Fibroblast of lung (primary cell): ENCODE data around the gene RNASE7. TPM values are rescaled to one million over a fixed set of nuclear protein-coding genes. Genes with fewer than 3 reads are reported as not detected.

Experiments used
- DNase-seq, 2 donors: peaks; one replicate each; pipeline versions ENCODE4 v3.0.0 to v3.0.0-alpha.2; 2010; ENCODE audit warnings: low read depth in 2 of 2
- H2AFZ ChIP-seq: 2 replicates; pipeline ENCODE4 v1.5.1; 2012; ENCODE audit warnings: low read length, control low read depth, inconsistent platforms
- H3K27ac ChIP-seq: 2 replicates; pipeline ENCODE4 v1.5.1; 2011; ENCODE audit warnings: low read length, control low read depth; ENCODE audit not compliant: insufficient read depth
- H3K27me3 ChIP-seq: 2 replicates; pipeline ENCODE4 v1.5.1; 2011; ENCODE audit warnings: mild to moderate bottlenecking, low read length; ENCODE audit not compliant: control insufficient read depth, insufficient read depth
- H3K36me3 ChIP-seq: 2 replicates; pipeline ENCODE4 v1.5.1; 2011; ENCODE audit warnings: low read length; ENCODE audit not compliant: control insufficient read depth, insufficient read depth
- H3K4me1 ChIP-seq: 2 replicates; pipeline ENCODE4 v1.5.1; 2011; ENCODE audit warnings: low read length; ENCODE audit not compliant: control insufficient read depth, insufficient read depth; ENCODE audit errors: extremely low read depth
- H3K4me2 ChIP-seq: 2 replicates; pipeline ENCODE4 v1.5.1; 2011; ENCODE audit warnings: low read length, control low read depth; ENCODE audit not compliant: insufficient read depth; ENCODE audit errors: extremely low read depth
- H3K4me3 ChIP-seq, 4 experiments: fragments of 200-600 bp in 1 of 4; sonication (generic) in 1 of 4; replicated peaks in 1 of 4; 2 replicates each; pipeline ENCODE4 v1.5.1; 2011 to 2016; ENCODE audit warnings: low read length in 4 of 4, low read depth in 3 of 4, mild to moderate bottlenecking in 3 of 4, control low read depth in 2 of 4, inconsistent platforms in 1 of 4, mixed read lengths in 1 of 4; ENCODE audit not compliant: insufficient read depth in 1 of 4; ENCODE audit errors: control extremely low read depth in 1 of 4
- H3K79me2 ChIP-seq: 2 replicates; pipeline ENCODE4 v1.5.1; 2012; ENCODE audit warnings: mild to moderate bottlenecking, low read length, inconsistent platforms; ENCODE audit not compliant: control insufficient read depth, insufficient read depth
- H3K9ac ChIP-seq: 2 replicates; pipeline ENCODE4 v1.5.1; 2011; ENCODE audit warnings: mild to moderate bottlenecking, low read length, control low read depth; ENCODE audit not compliant: insufficient read depth
- H3K9me3 ChIP-seq: 2 replicates; pipeline ENCODE4 v1.5.1; 2012; ENCODE audit warnings: low read depth, low read length; ENCODE audit not compliant: control insufficient read depth, insufficient read depth
- H4K20me1 ChIP-seq: 2 replicates; pipeline ENCODE4 v1.5.1; 2011; ENCODE audit warnings: low read length; ENCODE audit not compliant: control insufficient read depth, insufficient read depth; ENCODE audit errors: extremely low read depth
- CTCF ChIP-seq, 2 donors: IDR thresholded peaks in 1 of 2; conservative IDR thresholded peaks in 1 of 2; 1 replicate in 1 of 2; 2 replicates in 1 of 2; pipeline ENCODE4 v1.5.1; 2011 to 2012; ENCODE audit warnings: low read length in 2 of 2, control low read depth in 1 of 2, inconsistent platforms in 1 of 2, low read depth in 1 of 2, mild to moderate bottlenecking in 1 of 2
- EZH2 ChIP-seq: IDR thresholded peaks from 2 replicates; pipeline ENCODE4 v1.5.1; 2012; ENCODE audit warnings: low read length, control low read depth, mild to moderate bottlenecking; ENCODE audit errors: missing control alignments
- polyA plus RNA-seq, 2 donors: library from polyadenylated mRNA; depleted of rRNA in 1 of 2; stranded (reverse) in 1 of 2; unstranded in 1 of 2; fragments of >200 nt; gene quantifications; 2 replicates each; pipeline ENCODE4 v1.2.1, GENCODE V29; 2011 to 2012; ENCODE audit warnings: missing spikeins in 1 of 2
- total RNA-seq: library from RNA; depleted of rRNA; stranded (reverse); fragments of >200 nt; gene quantifications from 2 replicates; pipeline ENCODE4 v1.2.1, GENCODE V29; 2014

Gene RNASE7
- total and polyA plus RNA-seq, 2 donors (not counting 1 experiment from before 2014, with no cell fraction given) = not detected

- Histone ChIP-seq H2AFZ (no peak overlapping the region), H3K9ac (peak overlapping the region; percentile 81), H3K4me2 (peak overlapping the region; percentile 96), H4K20me1 (no peaks in the 10 kb centered on the region), H3K36me3 (peaks cover 18% of the 10 kb centered on the region), H3K4me3 (peak overlapping the region; percentile 64 to 74 (median 66)), H3K27ac (peak overlapping the region; percentile 96), H3K4me1 (peaks cover 11% of the 10 kb centered on the region), H3K27me3 (no peaks in the 10 kb centered on the region), H3K79me2 (peaks cover 2% of the 10 kb centered on the region), H3K9me3 (no peaks in the 10 kb centered on the region)
- TF ChIP-seq CTCF (conservative IDR thresholded peaks at IDR 0.05 in 1 of 2, IDR thresholded peaks at IDR 0.05 in 1 of 2; ENCODE audit: low read depth in 1 of 2, low read length in 2 of 2) (peak in 1 of 2 donors; percentile 9), EZH2 (no peak)
- peak; percentile 95 to 98 for DNase-seq
Measured at GRCh38 chr14:21071225-21072030, 29.3 kb downstream of the RNASE7 start.

DNA sequence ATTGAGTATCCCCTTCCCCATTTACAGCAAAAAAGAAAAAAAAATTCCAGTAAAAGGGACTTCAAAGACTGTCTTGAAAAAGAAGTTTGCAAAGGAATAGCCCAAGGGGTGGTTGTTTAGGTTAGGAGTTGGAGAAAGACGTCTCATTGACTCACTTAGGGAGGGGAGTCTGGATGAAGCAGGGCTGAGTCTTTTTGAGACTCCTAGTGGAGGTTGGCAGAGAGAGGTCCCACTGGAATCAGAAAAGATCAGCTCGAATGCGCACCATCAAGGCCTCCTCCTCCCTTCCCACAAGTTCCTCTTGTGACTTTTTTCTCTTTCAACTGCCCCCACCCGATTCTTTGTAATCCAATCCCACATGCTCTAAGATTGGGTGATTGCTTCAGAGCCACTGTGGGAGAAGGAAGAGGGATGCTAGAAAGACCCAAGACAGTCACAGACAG is 29.9 kb downstream of the RNASE7 start:
- Histone ChIP-seq H3K27me3 (no peaks in the 10 kb centered on the region), H3K9me3 (no peaks in the 10 kb centered on the region), H3K9ac (peak overlapping the region; percentile 67), H3K36me3 (peaks cover 22% of the 10 kb centered on the region), H3K79me2 (peaks cover 2% of the 10 kb centered on the region), H3K4me1 (peaks cover 11% of the 10 kb centered on the region), H2AFZ (no peak overlapping the region), H3K4me2 (peak overlapping the region; percentile 49), H3K4me3 (peak overlapping the region; percentile 46 to 74 (median 58)), H3K27ac (peak overlapping the region; percentile 96), H4K20me1 (no peaks in the 10 kb centered on the region)
- peak; percentile 78 to 81 for DNase-seq
- TF ChIP-seq CTCF (conservative IDR thresholded peaks at IDR 0.05 in 1 of 2, IDR thresholded peaks at IDR 0.05 in 1 of 2; ENCODE audit: low read depth in 1 of 2, low read length in 2 of 2) (peak; percentile 12 to 22), EZH2 (no peak)

GRCh38 chr14:21072781-21073339 is 30.7 kb downstream of the RNASE7 start:
- peak overlapping the region; percentile 49 for H3K4me2 ChIP-seq
- H3K9ac ChIP-seq = no peak overlapping the region
- peak overlapping the region; percentile 96 for H3K27ac ChIP-seq
- no peaks in the 10 kb centered on the region for H3K9me3 ChIP-seq
- TF ChIP-seq EZH2 = no peak
- TF ChIP-seq CTCF (conservative IDR thresholded peaks at IDR 0.05 in 1 of 2, IDR thresholded peaks at IDR 0.05 in 1 of 2; ENCODE audit: low read depth in 1 of 2, low read length in 2 of 2) = no peak
- no peak overlapping the region for H2AFZ ChIP-seq
- H4K20me1 ChIP-seq = no peaks in the 10 kb centered on the region
- no peak for DNase-seq
- peaks cover 24% of the 10 kb centered on the region for H3K36me3 ChIP-seq
- H3K27me3 ChIP-seq = no peaks in the 10 kb centered on the region
- H3K4me3 ChIP-seq = no peak overlapping the region
- peaks cover 11% of the 10 kb centered on the region for H3K4me1 ChIP-seq
- peaks cover 2% of the 10 kb centered on the region for H3K79me2 ChIP-seq
